Measurements from ENCODE around the gene TPRN.

The TPRN gene

DNA sequence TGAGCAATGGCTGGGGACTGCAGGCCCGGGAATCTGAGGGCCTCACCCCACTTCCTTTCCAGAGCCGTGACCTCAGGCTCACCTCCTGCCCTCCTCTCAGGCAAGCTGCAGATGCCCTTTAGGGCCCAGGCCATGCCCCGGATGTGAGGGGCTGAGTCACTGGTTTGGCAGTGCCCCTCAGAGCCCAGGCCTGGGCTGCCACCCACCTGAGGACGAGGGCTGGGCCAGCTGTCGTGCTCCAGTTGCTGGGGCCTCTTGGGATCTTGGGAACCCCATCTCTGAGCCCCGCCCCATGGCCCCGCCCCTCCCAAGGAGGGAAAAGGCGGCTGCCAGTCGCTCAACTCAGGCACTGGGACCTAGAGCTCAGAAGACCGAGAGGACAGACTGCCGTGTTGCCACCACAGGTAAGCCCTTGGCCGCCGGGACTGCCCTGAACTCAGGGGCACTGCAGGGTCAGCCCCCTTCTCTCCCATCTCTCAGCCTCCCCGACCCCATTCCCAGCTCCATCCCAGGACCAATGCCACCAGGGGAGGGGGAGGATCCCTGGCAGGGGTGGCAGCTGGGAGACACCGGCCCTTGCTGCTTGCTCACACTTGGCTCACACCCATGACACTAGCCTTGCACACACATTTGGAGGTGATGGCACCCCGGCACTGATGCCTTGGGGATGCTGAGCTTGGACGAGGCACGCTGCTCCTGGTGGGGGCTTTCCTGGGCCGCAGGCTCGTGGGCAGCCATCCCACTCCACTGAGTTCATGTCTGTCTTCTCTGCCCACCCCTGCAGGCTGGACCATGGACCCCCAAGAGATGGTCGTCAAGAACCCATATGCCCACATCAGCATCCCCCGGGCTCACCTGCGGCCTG, 24.5 kb upstream of the TPRN start, which contains the start of gene CYSRT1:
CYSRT1 (plus strand) TSS at position 345 of the 865 bp plus-strand sequence; CDS start at position 793, 448 bp downstream.
- peaks cover 10% of the 10 kb centered on the region for H3K4me1 ChIP-seq
- DNase-seq, result no peak
- H3K4me3 ChIP-seq (ENCODE audit: low read depth, low read length), result peak within 1 kb of the TSS; percentile 90

DNA sequence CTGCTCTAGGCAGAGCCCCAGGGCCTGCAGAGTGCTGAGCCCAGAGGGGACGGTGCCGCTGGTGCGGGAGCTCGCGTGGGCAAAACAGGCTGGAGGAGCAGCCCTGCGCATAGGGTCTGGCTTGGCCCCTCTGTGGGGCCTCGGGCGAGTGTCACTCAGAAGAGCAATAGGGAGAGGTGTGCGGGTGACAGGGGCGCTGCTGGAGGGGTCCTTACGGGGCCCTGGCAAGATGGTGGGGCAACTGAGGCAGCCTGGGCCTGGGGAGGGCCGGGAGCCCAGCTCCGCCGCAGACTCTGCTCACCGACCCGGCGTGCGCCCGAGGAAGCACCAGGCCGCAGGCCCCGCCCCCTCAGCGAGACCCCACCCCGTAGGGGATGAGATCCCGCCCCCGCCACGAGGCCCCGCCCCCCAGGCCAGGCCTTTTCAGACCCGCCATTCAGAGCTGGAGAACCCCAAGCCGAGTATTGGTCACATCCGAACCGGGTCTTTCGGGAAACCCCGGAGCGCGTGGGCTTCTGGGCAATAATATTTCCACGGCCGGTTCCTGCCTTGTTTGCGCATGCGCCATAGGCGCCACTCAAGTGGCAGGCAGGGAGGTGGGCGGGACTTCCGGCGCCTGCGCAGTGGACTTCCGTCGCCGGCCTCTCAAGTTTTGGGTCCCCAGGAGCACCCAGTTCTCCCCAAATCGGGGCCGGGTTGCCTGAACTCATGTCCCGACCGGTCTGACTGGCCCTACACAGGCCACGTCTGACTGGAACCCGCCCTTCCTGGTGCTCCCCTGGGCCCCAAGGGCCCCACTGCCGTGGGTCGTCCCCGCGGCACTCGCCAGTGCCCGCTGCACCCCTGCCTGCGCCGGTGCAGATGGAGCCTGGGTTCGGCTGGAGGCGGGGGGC, 22.8 kb upstream of the TPRN start:
- TF ChIP-seq, protein P1, sequence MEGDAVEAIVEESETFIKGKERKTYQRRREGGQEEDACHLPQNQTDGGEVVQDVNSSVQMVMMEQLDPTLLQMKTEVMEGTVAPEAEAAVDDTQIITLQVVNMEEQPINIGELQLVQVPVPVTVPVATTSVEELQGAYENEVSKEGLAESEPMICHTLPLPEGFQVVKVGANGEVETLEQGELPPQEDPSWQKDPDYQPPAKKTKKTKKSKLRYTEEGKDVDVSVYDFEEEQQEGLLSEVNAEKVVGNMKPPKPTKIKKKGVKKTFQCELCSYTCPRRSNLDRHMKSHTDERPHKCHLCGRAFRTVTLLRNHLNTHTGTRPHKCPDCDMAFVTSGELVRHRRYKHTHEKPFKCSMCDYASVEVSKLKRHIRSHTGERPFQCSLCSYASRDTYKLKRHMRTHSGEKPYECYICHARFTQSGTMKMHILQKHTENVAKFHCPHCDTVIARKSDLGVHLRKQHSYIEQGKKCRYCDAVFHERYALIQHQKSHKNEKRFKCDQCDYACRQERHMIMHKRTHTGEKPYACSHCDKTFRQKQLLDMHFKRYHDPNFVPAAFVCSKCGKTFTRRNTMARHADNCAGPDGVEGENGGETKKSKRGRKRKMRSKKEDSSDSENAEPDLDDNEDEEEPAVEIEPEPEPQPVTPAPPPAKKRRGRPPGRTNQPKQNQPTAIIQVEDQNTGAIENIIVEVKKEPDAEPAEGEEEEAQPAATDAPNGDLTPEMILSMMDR (IDR thresholded peaks at IDR 0.05; ENCODE audit: low read depth, low read length), result no peak
- Histone ChIP-seq H3K4me1 (peaks cover 7% of the 10 kb centered on the region), H3K27me3 (no peaks in the 10 kb centered on the region), H3K36me3 (no peaks in the 10 kb centered on the region), H3K9me3 (no peaks in the 10 kb centered on the region), H3K4me3 (ENCODE audit: low read depth, low read length) (peak overlapping the region; percentile 90)
- peak; percentile 98 for DNase-seq

More for the DNA sequence above, 24.5 kb upstream of the TPRN start, which contains the start of gene CYSRT1:
- Histone ChIP-seq H3K9me3 (no peaks in the 10 kb centered on the region), H3K36me3 (no peaks in the 10 kb centered on the region), H3K27me3 (no peaks in the 10 kb centered on the region)
- TF ChIP-seq, protein P1 (IDR thresholded peaks at IDR 0.05; ENCODE audit: low read depth, low read length), result no peak

DNA sequence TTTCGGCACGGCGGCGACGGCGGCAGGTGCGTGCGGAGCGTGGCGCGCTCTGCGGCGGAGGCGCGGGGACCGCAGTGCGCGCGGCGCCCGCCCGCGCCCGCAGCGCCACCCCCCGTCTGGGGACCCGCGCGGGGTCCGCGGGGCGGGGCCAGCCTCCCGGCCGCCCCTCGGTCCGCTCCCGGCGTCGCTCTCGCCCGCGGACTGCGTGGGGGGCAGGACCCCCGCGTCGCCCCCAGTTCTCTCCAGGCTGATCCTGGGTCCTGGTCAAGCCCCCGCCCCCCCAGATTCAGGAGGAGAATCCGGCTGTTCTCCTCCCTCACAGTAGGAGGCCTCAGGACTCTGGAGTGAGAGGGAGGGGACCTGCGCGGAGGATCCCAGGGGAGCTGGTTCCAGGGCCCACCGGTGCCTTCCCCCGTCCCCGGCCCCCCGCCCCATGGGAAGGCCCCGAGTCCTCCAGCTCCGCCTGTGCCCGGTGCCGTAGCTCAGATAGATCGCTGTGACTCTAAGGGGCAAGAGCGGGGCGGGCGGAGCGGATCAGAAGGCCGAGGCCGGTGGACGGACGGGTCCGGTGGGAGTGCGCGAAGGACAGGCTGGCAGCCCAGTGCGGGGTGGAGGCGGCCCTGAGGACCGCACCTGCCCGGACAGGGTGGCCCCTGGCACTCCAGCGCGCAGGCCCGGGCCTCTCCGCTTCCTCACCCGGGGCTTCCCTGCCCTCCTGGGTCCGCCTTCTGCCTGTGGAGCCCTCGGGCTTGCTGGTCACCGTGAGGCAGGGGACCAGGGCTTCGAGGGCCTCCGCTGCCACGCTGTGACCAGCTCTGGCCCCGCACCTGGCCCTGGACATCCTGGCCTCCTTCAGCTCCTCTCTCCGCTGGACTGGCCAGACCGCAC, 21.9 kb upstream of the TPRN start, which contains the start of gene RNF208:
RNF208 (minus strand) TSS at position 51 of the 888 bp plus-strand sequence. CDS start 1,028 bp downstream, outside the sequence.
- TF ChIP-seq, protein P1 (IDR thresholded peaks at IDR 0.05; ENCODE audit: low read depth, low read length), result no peak
- Histone ChIP-seq H3K27me3 (no peaks in the 10 kb centered on the region), H3K9me3 (no peaks in the 10 kb centered on the region), H3K36me3 (no peaks in the 10 kb centered on the region), H3K4me1 (peaks cover 16% of the 10 kb centered on the region), H3K4me3 (ENCODE audit: low read depth, low read length) (peak within 1 kb of the TSS; percentile 90)
- DNase-seq, result no peak

DNA sequence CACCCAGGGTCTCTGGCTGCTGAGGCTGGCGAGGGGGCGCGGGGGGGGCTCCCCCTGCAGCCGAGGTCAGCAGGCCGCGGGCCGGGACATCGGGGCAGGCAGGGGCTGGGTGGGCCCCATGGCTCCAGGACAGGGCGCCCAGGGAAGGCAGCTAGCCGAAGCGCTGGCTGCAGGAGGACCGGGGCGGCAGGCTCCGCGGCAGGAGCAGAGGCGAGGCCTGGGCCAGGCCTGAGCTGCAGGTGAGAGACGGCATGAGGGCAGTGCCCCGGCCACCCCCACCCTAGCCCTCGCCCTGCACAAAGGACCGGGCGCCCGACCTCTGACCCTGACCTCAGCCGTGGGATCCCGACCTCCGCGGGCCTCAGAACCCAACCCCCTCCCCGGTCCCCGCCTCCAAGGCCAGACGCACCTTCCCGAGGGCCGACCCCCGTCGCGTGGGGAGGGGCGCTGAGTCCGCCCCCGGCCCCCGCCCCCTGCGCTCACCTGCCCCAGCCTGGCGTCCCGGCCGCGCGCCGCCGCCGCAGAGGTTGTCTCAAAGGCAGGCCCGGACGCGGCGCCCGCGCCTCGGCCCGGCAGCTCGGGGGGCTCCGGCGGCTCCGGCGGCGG, 21.1 kb upstream of the TPRN start:
- TF ChIP-seq, protein P1 (IDR thresholded peaks at IDR 0.05; ENCODE audit: low read depth, low read length), result no peak
- no peaks in the 10 kb centered on the region for H3K27me3 ChIP-seq
- H3K9me3 ChIP-seq, result no peaks in the 10 kb centered on the region
- H3K4me1 ChIP-seq, result peaks cover 16% of the 10 kb centered on the region
- no peak for DNase-seq
- peak overlapping the region; percentile 33 for H3K4me3 ChIP-seq (ENCODE audit: low read depth, low read length)
- H3K36me3 ChIP-seq, result no peaks in the 10 kb centered on the region

DNA sequence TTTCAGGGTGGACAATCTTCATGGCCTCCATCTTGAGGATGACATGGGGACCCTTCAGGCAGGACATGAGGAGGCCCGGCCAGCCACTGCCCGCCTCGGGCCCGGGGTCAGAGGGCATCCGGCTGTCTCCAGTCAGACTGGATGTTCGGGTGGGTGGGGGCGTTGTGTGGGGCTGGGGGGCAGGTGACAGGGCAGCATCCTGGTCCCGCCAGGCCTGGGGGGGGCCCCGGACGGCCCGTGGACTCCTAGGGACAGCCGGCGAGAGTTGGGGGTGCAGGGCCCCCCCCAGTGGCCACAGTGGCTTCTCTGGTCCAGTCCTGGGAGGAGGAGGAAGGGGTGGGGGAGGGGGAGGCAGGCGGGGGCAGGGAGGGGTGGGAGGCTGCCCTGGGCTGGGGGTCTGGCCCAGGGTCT, 20.6 kb upstream of the TPRN start:
- TF ChIP-seq, protein P1 (IDR thresholded peaks at IDR 0.05; ENCODE audit: low read depth, low read length), result no peak
- H3K4me3 ChIP-seq (ENCODE audit: low read depth, low read length), result no peak overlapping the region
- H3K36me3 ChIP-seq, result no peaks in the 10 kb centered on the region
- no peaks in the 10 kb centered on the region for H3K9me3 ChIP-seq
- no peaks in the 10 kb centered on the region for H3K27me3 ChIP-seq
- peaks cover 16% of the 10 kb centered on the region for H3K4me1 ChIP-seq
- no peak for DNase-seq

All from BE2C (cell line).